ENCODE data around the gene ITPKC.

Gene ITPKC

DNA sequence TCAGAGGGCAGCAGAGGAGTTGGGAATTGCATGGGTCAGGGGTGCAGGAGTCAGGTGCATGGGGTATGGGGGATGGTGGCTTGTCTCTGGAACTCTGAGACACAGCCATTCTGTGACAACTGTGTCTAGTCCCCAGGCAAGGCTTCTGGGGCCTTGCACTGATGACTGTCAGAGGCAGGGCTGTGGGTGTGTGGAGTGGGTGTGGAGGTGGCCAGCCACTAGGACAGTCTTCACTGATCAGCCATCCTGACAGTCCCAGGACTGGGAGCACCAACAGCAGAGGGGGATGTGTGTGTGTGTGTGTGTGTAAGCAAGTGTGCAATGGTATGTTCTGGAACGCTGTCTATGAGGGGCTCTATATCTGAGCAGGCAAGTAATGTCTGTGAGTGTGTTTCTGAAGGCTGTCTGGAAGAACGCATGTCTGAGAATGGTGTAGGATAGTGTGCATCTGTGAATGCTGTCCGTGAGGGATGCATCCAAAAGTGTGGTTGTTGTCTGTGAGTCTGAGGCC, 31.8 kb upstream of the ITPKC start:
- Mint-ChIP-seq H3K9me3 (no peaks in the 10 kb centered on the region), H3K27ac (no peak overlapping the region), H3K4me3 (no peak overlapping the region), H3K4me1 (ENCODE audit: low read depth in 2 of 2) (peaks cover 0 to 3% of the 10 kb centered on the region in 2 donors), H3K36me3 (ENCODE audit: insufficient read depth) (peaks cover 6% of the 10 kb centered on the region), H3K27me3 (no peaks in the 10 kb centered on the region)
- no peak for ATAC-seq (replicated peaks)
- no peak for DNase-seq

DNA sequence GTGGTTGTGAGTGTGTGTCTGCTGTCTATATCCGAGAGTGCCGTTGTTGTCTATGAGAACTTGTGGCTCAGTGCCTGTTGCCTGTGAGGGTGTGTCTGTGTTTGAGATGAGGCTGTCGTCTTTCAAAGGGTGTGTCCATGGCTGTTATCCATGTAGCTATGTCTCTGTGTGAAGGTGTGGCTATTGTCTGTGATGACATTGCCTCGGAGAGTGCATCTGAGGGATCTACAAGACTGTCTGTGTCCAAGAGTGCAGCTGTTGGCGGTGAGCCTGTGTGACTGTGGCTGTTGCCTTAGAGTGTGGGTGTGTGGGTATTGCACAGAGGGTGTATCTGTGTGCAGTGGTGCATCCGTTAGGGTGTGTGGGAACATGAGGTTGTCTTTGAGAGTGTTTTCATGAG, 31.3 kb upstream of the ITPKC start:
- ATAC-seq (replicated peaks), result no peak
- H3K4me3 Mint-ChIP-seq, result no peak overlapping the region

DNA sequence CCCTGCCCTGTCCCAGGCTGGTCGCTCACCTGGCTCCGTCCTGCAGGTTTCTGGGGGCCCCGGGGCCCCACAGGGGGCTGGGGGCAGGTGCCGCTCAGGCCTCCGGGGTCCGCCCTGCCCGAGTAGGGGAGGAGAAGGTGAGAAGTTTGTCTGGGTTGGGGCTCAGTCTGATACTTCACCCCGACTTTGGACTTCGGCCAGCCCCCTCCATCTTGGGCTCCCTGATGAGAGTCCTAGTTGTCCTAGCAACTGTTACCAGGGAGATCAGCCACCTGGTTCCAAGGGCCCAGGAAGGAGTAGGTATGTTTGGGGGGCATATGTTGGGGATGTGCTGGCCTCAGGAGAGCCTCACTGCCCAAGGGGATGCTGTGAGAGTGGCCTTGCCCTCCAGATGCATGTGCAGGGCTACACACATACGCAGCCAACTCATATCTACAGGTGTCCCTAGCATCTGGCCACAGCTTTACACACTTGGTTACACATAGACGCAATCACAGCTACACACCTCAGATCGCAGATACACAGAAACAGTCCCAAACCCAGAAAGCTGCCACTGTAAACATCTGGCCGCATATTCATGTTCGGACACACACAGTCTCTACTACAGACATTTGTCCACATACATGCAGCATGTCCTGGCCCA, 29.9 kb upstream of the ITPKC start:
- Mint-ChIP-seq H3K9me3 (no peaks in the 10 kb centered on the region), H3K4me3 (no peak overlapping the region), H3K27ac (no peak overlapping the region), H3K27me3 (no peaks in the 10 kb centered on the region), H3K4me1 (ENCODE audit: low read depth in 2 of 2) (peaks cover 3% of the 10 kb centered on the region in 2 donors), H3K36me3 (ENCODE audit: insufficient read depth) (peaks cover 7% of the 10 kb centered on the region)
- ATAC-seq (replicated peaks) (no peak), DNase-seq (no peak)

More for the DNA sequence above, 31.3 kb upstream of the ITPKC start:
- H3K27ac Mint-ChIP-seq, result peak overlapping the region in 1 of 2 donors; percentile 13
- H3K4me1 Mint-ChIP-seq (ENCODE audit: low read depth in 2 of 2), result peaks cover 0 to 3% of the 10 kb centered on the region in 2 donors
- no peaks in the 10 kb centered on the region for H3K27me3 Mint-ChIP-seq
- peaks cover 4% of the 10 kb centered on the region for H3K36me3 Mint-ChIP-seq (ENCODE audit: insufficient read depth)
- no peaks in the 10 kb centered on the region for H3K9me3 Mint-ChIP-seq
- no peak for DNase-seq

DNA sequence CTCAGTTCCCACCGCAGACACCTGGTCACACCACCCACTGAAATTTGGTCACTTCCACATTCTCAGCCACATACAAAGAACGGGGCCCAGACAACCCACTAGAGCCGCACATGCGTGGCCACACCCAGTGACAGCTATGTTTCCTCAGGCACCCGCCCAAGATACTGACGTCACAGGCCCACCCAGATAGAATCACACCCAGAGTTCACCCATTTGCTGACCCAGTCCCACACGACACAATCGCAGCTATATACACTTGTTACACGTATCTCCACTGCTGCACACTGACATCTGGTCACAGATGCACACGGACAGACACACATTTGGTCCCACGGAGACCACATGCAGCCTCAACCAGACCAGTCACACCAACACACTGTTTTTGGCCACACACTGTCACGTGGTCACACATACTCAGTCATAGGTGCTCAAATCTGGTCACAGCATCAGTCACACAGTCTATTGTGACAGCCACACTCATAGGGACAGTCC, 29.3 kb upstream of the ITPKC start:
- peak; percentile 27 for ATAC-seq (replicated peaks)
- DNase-seq, result peak; percentile 32 to 37 (median 33)
- Mint-ChIP-seq H3K27me3 (no peaks in the 10 kb centered on the region), H3K36me3 (ENCODE audit: insufficient read depth) (peaks cover 7% of the 10 kb centered on the region), H3K4me1 (ENCODE audit: low read depth in 2 of 2) (peaks cover 3% of the 10 kb centered on the region in 2 donors), H3K9me3 (no peaks in the 10 kb centered on the region), H3K4me3 (no peak overlapping the region), H3K27ac (no peak overlapping the region)

DNA sequence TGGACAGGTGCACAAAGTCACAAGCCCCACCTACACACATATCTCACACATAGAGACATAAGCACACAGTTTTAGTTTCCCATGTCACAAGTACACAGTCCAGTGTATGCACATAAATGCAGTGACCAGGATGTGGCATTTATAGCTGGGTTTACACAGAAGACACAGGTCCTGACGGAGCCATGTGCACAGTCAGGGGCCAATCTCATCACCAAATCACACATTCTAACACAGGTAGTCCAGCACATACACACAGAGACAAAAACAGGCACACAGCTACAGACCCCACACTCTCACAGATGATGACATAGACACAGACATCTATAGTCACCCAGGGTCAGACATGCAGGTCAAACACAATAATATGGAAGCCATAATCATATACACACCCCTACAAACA, 28.6 kb upstream of the ITPKC start:
- Mint-ChIP-seq H3K36me3 (ENCODE audit: insufficient read depth) (peaks cover 10% of the 10 kb centered on the region), H3K4me3 (no peak overlapping the region), H3K27me3 (no peaks in the 10 kb centered on the region), H3K9me3 (no peaks in the 10 kb centered on the region), H3K4me1 (ENCODE audit: low read depth in 2 of 2) (peaks cover 3% of the 10 kb centered on the region in 2 donors), H3K27ac (no peak overlapping the region)
- ATAC-seq (replicated peaks), result no peak
- DNase-seq, result no peak

DNA sequence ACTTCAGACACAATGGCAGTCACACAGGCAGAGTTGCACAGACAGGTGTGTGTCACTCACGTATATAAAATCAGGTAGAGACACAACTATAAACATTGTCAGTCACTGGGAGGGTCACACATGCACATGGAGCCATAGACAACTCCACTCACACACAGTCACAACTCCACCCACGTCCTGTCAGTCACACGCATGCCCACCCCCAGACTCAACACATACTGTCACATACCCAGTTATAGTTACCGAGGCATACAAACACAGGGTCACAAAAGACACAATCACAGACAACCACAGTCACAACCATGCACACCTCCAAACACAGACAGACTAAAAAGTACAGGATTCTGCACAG, 27.9 kb upstream of the ITPKC start:
- Mint-ChIP-seq H3K36me3 (ENCODE audit: insufficient read depth) (peaks cover 10% of the 10 kb centered on the region), H3K27ac (no peak overlapping the region), H3K4me3 (no peak overlapping the region), H3K9me3 (no peaks in the 10 kb centered on the region), H3K27me3 (no peaks in the 10 kb centered on the region), H3K4me1 (ENCODE audit: low read depth in 2 of 2) (peaks cover 3% of the 10 kb centered on the region in 2 donors)
- ATAC-seq (replicated peaks) (no peak), DNase-seq (no peak)

DNA sequence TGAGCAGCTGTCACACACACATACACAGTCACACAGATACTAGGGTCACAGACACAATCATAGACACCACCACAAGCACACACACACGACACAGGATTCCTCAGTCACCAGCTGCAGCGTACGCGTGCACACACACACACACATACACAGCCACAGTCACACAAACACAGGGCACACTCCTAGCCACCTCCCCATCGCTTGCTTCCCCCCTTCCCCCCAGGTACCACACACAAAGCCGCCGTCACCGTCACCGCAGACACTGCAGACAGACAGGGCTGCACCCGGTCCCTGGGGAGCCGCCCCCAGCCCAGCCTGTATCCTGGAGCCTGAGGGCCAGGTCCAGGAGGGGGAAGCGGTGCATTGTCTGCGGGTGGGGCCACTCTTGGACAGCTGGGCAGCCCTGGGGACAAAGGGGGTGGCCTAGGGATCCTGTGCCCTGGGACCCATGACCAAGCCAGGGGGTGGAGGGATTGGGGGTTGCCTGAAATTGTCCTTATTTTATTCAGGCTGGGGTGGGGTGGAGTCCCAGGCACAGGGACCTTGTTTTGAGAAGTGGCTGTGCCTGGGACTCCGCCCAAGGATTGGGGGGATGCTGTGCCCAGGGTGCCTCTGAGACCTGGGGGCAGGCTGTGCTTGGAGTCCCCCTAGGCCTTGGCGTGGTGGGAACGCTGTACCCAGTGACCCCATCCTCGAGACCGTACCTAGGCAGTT, 27.4 kb upstream of the ITPKC start:
- no peaks in the 10 kb centered on the region for H3K9me3 Mint-ChIP-seq
- ATAC-seq (replicated peaks) (peak; percentile 19), DNase-seq (peak in 2 of 3 experiments; percentile 20 to 29)
- peaks cover 3 to 6% of the 10 kb centered on the region in 2 donors for H3K4me1 Mint-ChIP-seq (ENCODE audit: low read depth in 2 of 2)
- peak overlapping the region in 1 of 2 donors; percentile 49 for H3K4me3 Mint-ChIP-seq
- H3K27ac Mint-ChIP-seq, result no peak overlapping the region
- no peaks in the 10 kb centered on the region for H3K27me3 Mint-ChIP-seq
- H3K36me3 Mint-ChIP-seq (ENCODE audit: insufficient read depth), result peaks cover 10% of the 10 kb centered on the region

DNA sequence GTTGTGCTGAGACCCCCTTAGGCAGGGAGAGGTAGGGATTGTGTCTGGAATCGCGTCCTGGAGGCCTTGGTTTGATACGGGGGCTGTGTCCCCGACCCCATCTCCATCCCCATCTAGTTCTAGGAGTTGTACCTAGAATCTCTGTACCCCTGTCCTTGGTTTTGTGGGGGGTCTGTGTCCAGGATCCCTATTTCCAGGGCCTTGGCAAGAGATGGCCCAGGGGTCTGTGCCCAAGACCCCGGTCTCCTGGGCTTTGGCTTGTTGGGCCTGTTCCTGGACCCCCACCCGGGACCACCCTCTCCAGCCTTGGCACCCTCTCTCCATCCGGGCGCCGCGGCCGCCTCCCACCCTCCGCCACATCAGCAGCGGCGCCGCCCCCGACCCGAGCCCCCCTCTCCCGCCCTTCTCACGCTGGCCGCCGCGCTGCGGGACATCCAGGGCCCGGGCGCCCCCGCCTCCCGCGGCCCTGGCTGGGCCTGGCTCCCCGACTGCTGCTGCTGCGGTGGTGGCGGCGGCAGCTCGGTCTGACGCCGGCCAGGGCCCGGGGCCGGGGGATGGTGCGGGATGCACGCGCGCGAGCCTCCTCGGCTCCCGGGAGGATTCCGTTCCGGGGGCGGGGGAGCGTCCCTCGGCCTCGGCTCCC, 26.7 kb upstream of the ITPKC start, which contains the start of gene NUMBL:
TSS of gene NUMBL (minus strand) at position 602 of the 643 bp plus-strand sequence. CDS start at position 434, 168 bp downstream.
- DNase-seq (no peak), ATAC-seq (replicated peaks) (peak; percentile 45)
- Mint-ChIP-seq H3K4me1 (ENCODE audit: low read depth in 2 of 2) (peaks cover 3 to 6% of the 10 kb centered on the region in 2 donors), H3K27ac (peak within 1 kb of the TSS; percentile 90), H3K9me3 (no peaks in the 10 kb centered on the region), H3K27me3 (no peaks in the 10 kb centered on the region), H3K4me3 (peak within 1 kb of the TSS; percentile 86 to 87), H3K36me3 (ENCODE audit: insufficient read depth) (peaks cover 10% of the 10 kb centered on the region)

DNA sequence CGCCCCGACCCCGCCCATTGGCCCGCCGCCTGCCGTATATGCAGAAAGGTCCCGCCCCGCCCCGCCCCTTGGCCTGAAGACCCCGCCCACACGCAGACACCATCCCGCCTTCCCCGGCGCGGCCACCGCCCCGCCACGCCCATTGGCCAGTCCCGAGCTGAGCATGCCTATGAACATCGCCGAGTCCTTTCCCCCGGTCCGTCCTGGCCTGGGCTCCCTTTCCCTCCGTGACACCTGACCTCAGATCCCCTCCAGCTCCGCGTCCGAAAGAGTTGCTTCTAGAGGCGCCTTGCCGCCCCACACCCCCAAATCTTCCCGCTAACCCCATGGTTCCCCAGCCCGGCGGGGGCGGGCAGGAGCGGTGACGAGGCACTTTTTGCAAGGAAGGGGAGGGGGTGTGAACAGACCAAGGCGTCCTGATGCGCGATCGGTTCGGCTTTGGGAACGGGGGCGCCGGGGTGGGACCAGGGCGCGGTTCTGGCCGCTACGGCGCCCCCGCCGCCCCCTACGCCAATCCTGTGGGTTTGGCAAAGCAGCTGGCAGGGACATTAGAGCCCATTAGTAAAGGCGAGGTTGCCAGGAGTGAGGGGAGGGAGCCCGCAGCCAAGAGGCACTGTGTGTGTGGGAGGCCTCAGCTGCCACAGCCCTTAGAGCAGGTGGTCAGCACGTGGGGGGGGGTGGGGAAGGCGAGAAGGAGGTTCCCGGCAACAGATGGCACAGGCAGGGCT, 26.1 kb upstream of the ITPKC start:
- H3K27me3 Mint-ChIP-seq, result no peaks in the 10 kb centered on the region
- no peaks in the 10 kb centered on the region for H3K9me3 Mint-ChIP-seq
- H3K36me3 Mint-ChIP-seq (ENCODE audit: insufficient read depth), result peaks cover 7% of the 10 kb centered on the region
- H3K27ac Mint-ChIP-seq, result peak overlapping the region; percentile 90
- H3K4me3 Mint-ChIP-seq, result peak overlapping the region; percentile 86 to 87
- DNase-seq (peak; percentile 70 to 74 (median 72)), ATAC-seq (replicated peaks) (peak; percentile 77)
- peaks cover under 1 to 6% of the 10 kb centered on the region in 2 donors for H3K4me1 Mint-ChIP-seq (ENCODE audit: low read depth in 2 of 2)

DNA sequence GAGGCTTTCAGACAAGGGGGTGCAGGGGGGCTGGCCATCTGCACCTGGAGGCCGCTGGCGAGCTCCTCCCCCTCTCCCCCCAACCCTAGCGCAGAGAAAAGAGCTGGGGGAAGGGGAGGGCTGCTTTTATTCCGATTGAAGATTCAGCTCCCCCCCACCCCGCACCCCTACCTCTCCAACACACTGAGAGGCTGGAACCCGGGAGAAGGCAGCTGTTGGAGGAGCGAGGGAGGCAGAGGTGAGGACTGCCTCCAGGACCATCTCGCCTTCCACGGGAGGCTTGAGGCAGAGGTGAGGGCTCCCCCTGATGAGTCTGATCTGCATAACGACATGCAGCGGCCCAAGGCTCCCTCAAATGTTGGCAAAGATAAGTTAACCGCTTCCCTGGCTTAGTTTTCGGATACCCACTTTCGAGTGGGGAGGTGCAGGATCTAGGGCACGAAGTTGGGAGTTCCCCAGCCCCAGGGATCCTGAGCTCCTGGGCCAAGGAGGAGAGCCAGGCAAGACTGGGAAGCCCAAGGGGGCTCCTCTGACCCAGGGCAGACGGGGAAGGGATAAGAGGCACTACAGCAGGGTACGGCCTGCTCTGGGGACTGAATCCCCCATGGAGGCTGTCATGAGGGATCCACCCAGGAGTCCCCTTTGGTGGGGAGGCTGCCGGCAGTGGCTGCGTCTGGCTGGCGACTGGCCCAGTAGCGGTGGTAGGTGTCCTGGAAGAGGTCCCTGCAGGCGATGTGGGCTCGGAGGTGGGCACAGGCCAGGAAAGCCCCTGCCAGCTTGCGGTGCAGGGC, 25.3 kb upstream of the ITPKC start:
- H3K27me3 Mint-ChIP-seq, result no peaks in the 10 kb centered on the region
- H3K27ac Mint-ChIP-seq, result peak overlapping the region in 1 of 2 donors; percentile 90
- peaks cover 0 to 6% of the 10 kb centered on the region in 2 donors for H3K4me1 Mint-ChIP-seq (ENCODE audit: low read depth in 2 of 2)
- ATAC-seq (replicated peaks), result no peak
- H3K9me3 Mint-ChIP-seq, result no peaks in the 10 kb centered on the region
- H3K36me3 Mint-ChIP-seq (ENCODE audit: insufficient read depth), result peaks cover 7% of the 10 kb centered on the region
- peak overlapping the region in 1 of 2 donors; percentile 87 for H3K4me3 Mint-ChIP-seq
- no peak for DNase-seq

DNA sequence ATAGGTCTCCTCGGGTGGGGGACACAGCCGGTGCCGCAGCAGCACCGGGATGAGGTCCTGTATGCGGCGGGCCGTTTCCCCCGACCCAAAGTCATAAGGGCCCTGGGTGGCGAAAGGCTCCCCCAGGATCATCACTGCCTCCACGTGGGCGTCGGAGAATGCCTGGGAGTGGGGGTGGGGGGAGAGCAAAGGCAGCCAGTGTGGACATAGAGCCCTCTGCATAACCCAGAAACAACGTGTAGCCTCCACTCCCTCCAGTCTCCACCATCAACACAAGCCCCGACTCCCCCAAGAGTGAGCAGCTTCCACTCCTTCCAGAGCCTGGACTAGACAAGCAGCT, 24.7 kb upstream of the ITPKC start:
- Mint-ChIP-seq H3K9me3 (no peaks in the 10 kb centered on the region), H3K4me3 (peak overlapping the region in 1 of 2 donors; percentile 13), H3K27ac (peak overlapping the region; percentile 49 to 53), H3K4me1 (ENCODE audit: low read depth in 2 of 2) (peaks cover 0 to 6% of the 10 kb centered on the region in 2 donors), H3K36me3 (ENCODE audit: insufficient read depth) (peaks cover 7% of the 10 kb centered on the region), H3K27me3 (no peaks in the 10 kb centered on the region)
- DNase-seq, result no peak
- no peak for ATAC-seq (replicated peaks)

DNA sequence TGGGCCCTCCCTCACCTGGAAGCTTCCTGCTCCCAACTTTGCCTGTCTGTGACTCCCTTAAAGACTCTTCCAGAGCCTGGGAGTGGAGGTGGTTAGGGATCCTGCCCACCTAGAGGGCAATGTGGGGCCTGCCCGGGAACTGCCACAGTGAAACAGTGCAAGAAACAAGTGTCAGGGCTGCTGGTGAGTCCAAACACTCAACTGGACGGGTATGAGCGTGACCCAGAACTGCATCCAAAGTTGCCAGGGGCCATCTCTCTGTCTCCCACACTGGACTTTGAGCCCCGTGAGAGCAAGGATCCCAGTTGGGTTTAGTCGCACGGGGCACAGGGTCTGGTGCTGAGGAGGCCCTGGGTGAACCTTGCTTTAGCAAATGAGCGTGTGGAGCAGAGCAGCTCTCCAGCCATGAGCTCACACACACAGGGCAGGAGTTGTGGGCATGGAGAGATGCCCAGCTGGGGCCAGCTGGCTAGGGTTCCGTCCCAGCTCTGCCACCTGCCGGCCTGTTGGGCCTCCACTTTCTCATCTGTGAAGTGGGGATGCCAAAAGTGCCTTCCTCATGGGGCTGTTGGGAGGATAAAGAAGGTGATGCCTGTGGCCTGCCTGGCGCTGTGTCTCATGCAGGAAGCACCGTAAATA, 23.6 kb upstream of the ITPKC start:
- DNase-seq (no peak), ATAC-seq (replicated peaks) (no peak)
- peaks cover 7% of the 10 kb centered on the region for H3K36me3 Mint-ChIP-seq (ENCODE audit: insufficient read depth)
- no peaks in the 10 kb centered on the region for H3K9me3 Mint-ChIP-seq
- H3K27me3 Mint-ChIP-seq, result no peaks in the 10 kb centered on the region
- no peak overlapping the region for H3K4me3 Mint-ChIP-seq
- H3K4me1 Mint-ChIP-seq (ENCODE audit: low read depth in 2 of 2), result peaks cover 0 to 6% of the 10 kb centered on the region in 2 donors
- peak overlapping the region; percentile 49 to 53 for H3K27ac Mint-ChIP-seq

Data from effector memory CD8-positive, alpha-beta T cell (primary cell).